ENCODE measurements around the gene ASB5.

DNA sequence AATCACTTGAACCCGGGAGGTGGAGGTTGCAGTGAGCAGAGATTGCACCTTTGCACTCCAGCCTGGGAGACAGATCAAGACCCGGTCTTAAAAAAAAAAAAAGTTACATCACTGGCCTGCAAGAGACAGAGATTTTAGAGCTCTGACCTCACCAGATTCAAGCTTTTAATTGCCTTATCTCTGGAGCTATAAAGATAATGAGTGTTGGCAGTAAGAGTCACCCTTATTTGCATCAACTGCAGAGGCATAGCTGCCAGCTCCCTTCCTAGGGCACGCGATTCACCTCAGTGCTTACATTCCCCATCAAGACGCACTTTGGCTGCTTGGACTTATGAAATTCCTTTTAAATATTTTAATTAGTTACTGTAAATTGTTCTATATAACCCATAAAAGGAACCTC is 61.2 kb downstream of the ASB5 start:
- TF ChIP-seq, protein P1, sequence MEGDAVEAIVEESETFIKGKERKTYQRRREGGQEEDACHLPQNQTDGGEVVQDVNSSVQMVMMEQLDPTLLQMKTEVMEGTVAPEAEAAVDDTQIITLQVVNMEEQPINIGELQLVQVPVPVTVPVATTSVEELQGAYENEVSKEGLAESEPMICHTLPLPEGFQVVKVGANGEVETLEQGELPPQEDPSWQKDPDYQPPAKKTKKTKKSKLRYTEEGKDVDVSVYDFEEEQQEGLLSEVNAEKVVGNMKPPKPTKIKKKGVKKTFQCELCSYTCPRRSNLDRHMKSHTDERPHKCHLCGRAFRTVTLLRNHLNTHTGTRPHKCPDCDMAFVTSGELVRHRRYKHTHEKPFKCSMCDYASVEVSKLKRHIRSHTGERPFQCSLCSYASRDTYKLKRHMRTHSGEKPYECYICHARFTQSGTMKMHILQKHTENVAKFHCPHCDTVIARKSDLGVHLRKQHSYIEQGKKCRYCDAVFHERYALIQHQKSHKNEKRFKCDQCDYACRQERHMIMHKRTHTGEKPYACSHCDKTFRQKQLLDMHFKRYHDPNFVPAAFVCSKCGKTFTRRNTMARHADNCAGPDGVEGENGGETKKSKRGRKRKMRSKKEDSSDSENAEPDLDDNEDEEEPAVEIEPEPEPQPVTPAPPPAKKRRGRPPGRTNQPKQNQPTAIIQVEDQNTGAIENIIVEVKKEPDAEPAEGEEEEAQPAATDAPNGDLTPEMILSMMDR (IDR thresholded peaks at IDR 0.05), result no peak
- no peak for TF ChIP-seq POLR2AphosphoS5 (IDR thresholded peaks at IDR 0.05)

Data from prostate gland (tissue), 2 donors.